HepG2 (cell line): ENCODE data around the gene NUP62. TPM values are rescaled to one million over a fixed set of nuclear protein-coding genes. Genes with fewer than 3 reads are reported as not detected.

Source experiments
- HHEX ChIP-seq: IDR thresholded peaks from 2 replicates; pipeline ENCODE4 v1.6.1; 2016; ENCODE audit warnings: control low read depth
- HNRNPL ChIP-seq: fragments of 200-400 bp; formaldehyde crosslinking; IDR thresholded peaks from 2 replicates; pipeline ENCODE4 v1.6.1; 2017; ENCODE audit warnings: mild to moderate bottlenecking, low read depth, low read length
- MBNL3 ChIP-seq: fragments of 250-450 bp; sonication (Bioruptor Pico); conservative IDR thresholded peaks from 2 replicates; pipeline ENCODE4 v1.8.0; 2022; ENCODE audit warnings: mild to moderate bottlenecking, inconsistent platforms
- MEF2D ChIP-seq: sonication (generic); formaldehyde crosslinking; IDR thresholded peaks from 2 replicates; pipeline ENCODE4 v1.5.1; 2020; ENCODE audit warnings: mild to moderate bottlenecking, missing genetic modification reagents
- POGK ChIP-seq: sonication (generic); formaldehyde crosslinking; conservative IDR thresholded peaks from 2 replicates; pipeline ENCODE4 v1.8.0; 2022; ENCODE audit warnings: mild to moderate bottlenecking, moderate library complexity, missing genetic modification reagents
- RBFOX2 ChIP-seq: fragments of 200-400 bp; formaldehyde crosslinking; IDR thresholded peaks from 2 replicates; pipeline ENCODE4 v1.6.1; 2017; ENCODE audit warnings: low read depth, mild to moderate bottlenecking, low read length
- SNRNP70 ChIP-seq: fragments of 200-400 bp; formaldehyde crosslinking; IDR thresholded peaks from 2 replicates; pipeline ENCODE4 v1.6.1; 2017; ENCODE audit warnings: mild to moderate bottlenecking, low read depth, low read length, moderate library complexity
- SOX6 ChIP-seq, 2 experiments: fragments of 450-650 bp in 1 of 2; sonication (generic) in 1 of 2; formaldehyde crosslinking in 1 of 2; IDR thresholded peaks; 2 replicates each; pipeline versions ENCODE4 v1.4.0 to v1.6.1; 2017 to 2020; ENCODE audit warnings: antibody characterized with exemption in 1 of 2, mild to moderate bottlenecking in 1 of 2, missing genetic modification reagents in 1 of 2
- TEAD3 ChIP-seq: optimal IDR thresholded peaks from 2 replicates; pipeline ENCODE3; 2016; ENCODE audit warnings: borderline replicate concordance
- ZBTB33 ChIP-seq: sonication (generic); formaldehyde crosslinking; IDR thresholded peaks from 2 replicates; pipeline ENCODE4 v1.4.0; 2020; ENCODE audit warnings: missing genetic modification reagents
- ZMYM4 ChIP-seq: sonication (generic); formaldehyde crosslinking; IDR thresholded peaks from 2 replicates; pipeline ENCODE4 v1.8.1; 2023; ENCODE audit warnings: mild to moderate bottlenecking, missing genetic modification reagents
- ZNF598 ChIP-seq: sonication (generic); formaldehyde crosslinking; IDR thresholded peaks from 2 replicates; pipeline ENCODE4 v1.5.1; 2020; ENCODE audit warnings: mild to moderate bottlenecking, missing genetic modification reagents, borderline replicate concordance
- ZNF772 ChIP-seq: sonication (generic); formaldehyde crosslinking; IDR thresholded peaks from 2 replicates; pipeline ENCODE4 v1.5.0; 2020; ENCODE audit warnings: mild to moderate bottlenecking, missing genetic modification reagents
- ZNF777 ChIP-seq: sonication (generic); formaldehyde crosslinking; IDR thresholded peaks from 2 replicates; pipeline ENCODE4 v1.4.0; 2020; ENCODE audit warnings: missing genetic modification reagents
- ZNF878 ChIP-seq: sonication (generic); formaldehyde crosslinking; IDR thresholded peaks from 2 replicates; pipeline ENCODE4 v1.8.1; 2023; ENCODE audit warnings: mild to moderate bottlenecking, missing genetic modification reagents, moderate library complexity
- polyA plus RNA-seq, 8 experiments: library from polyadenylated mRNA; depleted of rRNA in 3 of 8; stranded (reverse) in 7 of 8; unstranded in 1 of 8; fragments of >200 nt; fragmentation: Illumina TruSeq in 4 of 8; extraction: Trizol in 4 of 8; gene quantifications; 2 replicates each; pipeline versions ENCODE4 v1.2.1 to v1.2.3, GENCODE V29; 2011 to 2016; ENCODE audit warnings: low read depth in 4 of 8, missing spikeins in 1 of 8, mixed read lengths in 1 of 8; ENCODE audit not compliant: insufficient read depth in 1 of 8
- total RNA-seq, 5 experiments: library from RNA; depleted of rRNA; stranded (reverse); fragments of >200 nt; fragmentation: Illumina TruSeq; extraction: Trizol; gene quantifications; 2 replicates each; pipeline ENCODE4 v1.2.3, GENCODE V29; 2016; ENCODE audit warnings: low read depth in 1 of 5
- TF ChIP-seq, protein P1 (sequence below): sonication (generic); formaldehyde crosslinking; IDR thresholded peaks from 2 replicates; pipeline ENCODE4 v1.4.0; 2020; ENCODE audit warnings: missing genetic modification reagents, borderline replicate concordance
- TF ChIP-seq, protein P2 (sequence below): sonication (generic); formaldehyde crosslinking; IDR thresholded peaks from 2 replicates; pipeline ENCODE4 v1.5.1; 2020; ENCODE audit warnings: missing genetic modification reagents, mild to moderate bottlenecking, borderline replicate concordance
- TF ChIP-seq, protein P3 (sequence below): sonication (generic); formaldehyde crosslinking; IDR thresholded peaks from 2 replicates; pipeline ENCODE4 v1.8.0; 2022; ENCODE audit warnings: mild to moderate bottlenecking, missing genetic modification reagents, moderate library complexity

NUP62 gene
- total and polyA plus RNA-seq, 2 of the 13 experiments (the other 11 are each of a cell fraction or from before 2014, with no cell fraction given) = 16.5 to 41.5 TPM

GRCh38 chr19:49869484-49870308, 59.6 kb downstream of the NUP62 start (continued):
- TF ChIP-seq HNRNPL (peak; percentile 82), ZNF777 (CRISPR knock-in tag) (peak; percentile 94), HHEX (CRISPR knock-in tag) (no peak), ZNF598 (no peak), ZNF878 (CRISPR knock-in tag) (no peak), RBFOX2 (peak; percentile 92), MEF2D (no peak), MBNL3 (CRISPR knock-in tag) (no peak), SOX6 (IDR thresholded peaks at IDR 0.05) (no peak), SOX6 (CRISPR knock-in tag; IDR thresholded peaks at IDR 0.05) (peak; percentile 57; the same call in 1 of the 2 replicates), POGK (CRISPR knock-in tag) (no peak), SNRNP70 (no peak), ZNF772 (CRISPR knock-in tag) (peak; percentile 38), TEAD3 (CRISPR knock-in tag) (peak; percentile 60), ZMYM4 (peak; percentile 39; the same call in 1 of the 2 replicates), ZBTB33 (CRISPR knock-in tag) (no peak)
- TF ChIP-seq, protein P1, sequence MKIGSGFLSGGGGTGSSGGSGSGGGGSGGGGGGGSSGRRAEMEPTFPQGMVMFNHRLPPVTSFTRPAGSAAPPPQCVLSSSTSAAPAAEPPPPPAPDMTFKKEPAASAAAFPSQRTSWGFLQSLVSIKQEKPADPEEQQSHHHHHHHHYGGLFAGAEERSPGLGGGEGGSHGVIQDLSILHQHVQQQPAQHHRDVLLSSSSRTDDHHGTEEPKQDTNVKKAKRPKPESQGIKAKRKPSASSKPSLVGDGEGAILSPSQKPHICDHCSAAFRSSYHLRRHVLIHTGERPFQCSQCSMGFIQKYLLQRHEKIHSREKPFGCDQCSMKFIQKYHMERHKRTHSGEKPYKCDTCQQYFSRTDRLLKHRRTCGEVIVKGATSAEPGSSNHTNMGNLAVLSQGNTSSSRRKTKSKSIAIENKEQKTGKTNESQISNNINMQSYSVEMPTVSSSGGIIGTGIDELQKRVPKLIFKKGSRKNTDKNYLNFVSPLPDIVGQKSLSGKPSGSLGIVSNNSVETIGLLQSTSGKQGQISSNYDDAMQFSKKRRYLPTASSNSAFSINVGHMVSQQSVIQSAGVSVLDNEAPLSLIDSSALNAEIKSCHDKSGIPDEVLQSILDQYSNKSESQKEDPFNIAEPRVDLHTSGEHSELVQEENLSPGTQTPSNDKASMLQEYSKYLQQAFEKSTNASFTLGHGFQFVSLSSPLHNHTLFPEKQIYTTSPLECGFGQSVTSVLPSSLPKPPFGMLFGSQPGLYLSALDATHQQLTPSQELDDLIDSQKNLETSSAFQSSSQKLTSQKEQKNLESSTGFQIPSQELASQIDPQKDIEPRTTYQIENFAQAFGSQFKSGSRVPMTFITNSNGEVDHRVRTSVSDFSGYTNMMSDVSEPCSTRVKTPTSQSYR (CRISPR knock-in tag) = no peak
- TF ChIP-seq, protein P2, sequence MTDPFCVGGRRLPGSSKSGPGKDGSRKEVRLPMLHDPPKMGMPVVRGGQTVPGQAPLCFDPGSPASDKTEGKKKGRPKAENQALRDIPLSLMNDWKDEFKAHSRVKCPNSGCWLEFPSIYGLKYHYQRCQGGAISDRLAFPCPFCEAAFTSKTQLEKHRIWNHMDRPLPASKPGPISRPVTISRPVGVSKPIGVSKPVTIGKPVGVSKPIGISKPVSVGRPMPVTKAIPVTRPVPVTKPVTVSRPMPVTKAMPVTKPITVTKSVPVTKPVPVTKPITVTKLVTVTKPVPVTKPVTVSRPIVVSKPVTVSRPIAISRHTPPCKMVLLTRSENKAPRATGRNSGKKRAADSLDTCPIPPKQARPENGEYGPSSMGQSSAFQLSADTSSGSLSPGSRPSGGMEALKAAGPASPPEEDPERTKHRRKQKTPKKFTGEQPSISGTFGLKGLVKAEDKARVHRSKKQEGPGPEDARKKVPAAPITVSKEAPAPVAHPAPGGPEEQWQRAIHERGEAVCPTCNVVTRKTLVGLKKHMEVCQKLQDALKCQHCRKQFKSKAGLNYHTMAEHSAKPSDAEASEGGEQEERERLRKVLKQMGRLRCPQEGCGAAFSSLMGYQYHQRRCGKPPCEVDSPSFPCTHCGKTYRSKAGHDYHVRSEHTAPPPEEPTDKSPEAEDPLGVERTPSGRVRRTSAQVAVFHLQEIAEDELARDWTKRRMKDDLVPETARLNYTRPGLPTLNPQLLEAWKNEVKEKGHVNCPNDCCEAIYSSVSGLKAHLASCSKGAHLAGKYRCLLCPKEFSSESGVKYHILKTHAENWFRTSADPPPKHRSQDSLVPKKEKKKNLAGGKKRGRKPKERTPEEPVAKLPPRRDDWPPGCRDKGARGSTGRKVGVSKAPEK (CRISPR knock-in tag) = no peak
- TF ChIP-seq, protein P3, sequence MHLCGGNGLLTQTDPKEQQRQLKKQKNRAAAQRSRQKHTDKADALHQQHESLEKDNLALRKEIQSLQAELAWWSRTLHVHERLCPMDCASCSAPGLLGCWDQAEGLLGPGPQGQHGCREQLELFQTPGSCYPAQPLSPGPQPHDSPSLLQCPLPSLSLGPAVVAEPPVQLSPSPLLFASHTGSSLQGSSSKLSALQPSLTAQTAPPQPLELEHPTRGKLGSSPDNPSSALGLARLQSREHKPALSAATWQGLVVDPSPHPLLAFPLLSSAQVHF (CRISPR knock-in tag) = no peak
